ENCODE data around the gene BMAL1. TPM values are rescaled to one million over a fixed set of nuclear protein-coding genes. Genes with fewer than 3 reads are reported as not detected.

BMAL1 gene
- total and polyA plus RNA-seq, 2 of the 8 experiments (the other 6 are each of a cell fraction or from before 2014, with no cell fraction given), result 6.8 to 6.9 TPM

DNA sequence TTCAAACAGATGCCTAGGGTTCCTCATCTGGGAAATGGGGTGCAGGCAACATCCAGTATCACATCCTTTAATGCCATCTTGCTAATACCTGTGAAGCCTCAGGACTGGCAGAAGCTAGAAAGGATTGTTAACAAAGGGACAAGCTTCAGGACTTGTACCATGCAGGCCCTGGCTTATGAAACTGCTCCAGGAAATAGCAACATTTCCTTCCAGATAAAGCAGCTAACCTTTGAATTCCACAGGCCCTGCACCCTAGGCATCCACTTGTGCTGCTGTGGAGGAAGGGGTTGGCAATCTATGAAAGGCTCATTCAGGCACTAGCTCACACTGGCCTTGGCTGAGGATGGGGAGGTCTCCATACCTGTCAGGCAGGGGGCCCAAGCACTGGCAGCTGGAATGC, 98.2 kb downstream of the BMAL1 start:
- H3K4me3 ChIP-seq (ENCODE audit: extremely low read depth in 1 of 4, insufficient read depth in 2 of 4, low read depth in 3 of 4, low read length in 4 of 4), result no peak overlapping the region
- H3K4me1 ChIP-seq (replicated peaks in 1 of 4; ENCODE audit: control insufficient read depth in 3 of 4, insufficient read depth in 4 of 4, low read length in 3 of 4), result no peaks in the 10 kb centered on the region; a peak in 1 of 7 replicates
- H3K23me2 ChIP-seq (ENCODE audit: low read depth, low read length), result no peaks in the 10 kb centered on the region
- no peak overlapping the region for H3K56ac ChIP-seq (replicated peaks; ENCODE audit: insufficient read length, low read depth, low read length)
- DNase-seq (ENCODE audit: low read depth in 1 of 2, low spot score in 2 of 2) (no peak), FAIRE-seq (no peak)
- H3K36me3 ChIP-seq (ENCODE audit: control insufficient read depth in 2 of 4, insufficient read depth in 4 of 4, low read length in 3 of 4), result no peaks in the 10 kb centered on the region; a peak in 1 of 8 replicates
- no peaks in the 10 kb centered on the region for H3K27me3 ChIP-seq (replicated peaks in 1 of 4; ENCODE audit: control insufficient read depth in 3 of 4, extremely low read depth in 1 of 4, insufficient read depth in 3 of 4, low read length in 3 of 4)
- H3K23ac ChIP-seq (ENCODE audit: insufficient read length), result no peak overlapping the region
- H4K91ac ChIP-seq (replicated peaks; ENCODE audit: insufficient read length, low read length), result no peak overlapping the region
- H4K20me1 ChIP-seq (replicated peaks in 1 of 2; ENCODE audit: control insufficient read depth in 1 of 2, insufficient read depth in 2 of 2, low read length in 2 of 2), result no peaks in the 10 kb centered on the region
- H3K4ac ChIP-seq (replicated peaks; ENCODE audit: insufficient read length, low read depth, low read length), result no peak overlapping the region
- no peak overlapping the region for H3K14ac ChIP-seq (ENCODE audit: insufficient read length)
- H2AFZ ChIP-seq (ENCODE audit: low read length), result no peak overlapping the region
- H3K79me1 ChIP-seq (ENCODE audit: low read depth, low read length), result no peaks in the 10 kb centered on the region
- H3K27ac ChIP-seq (ENCODE audit: low read depth, low read length), result no peak overlapping the region
- no peak overlapping the region for H3K4me2 ChIP-seq (ENCODE audit: insufficient read depth in 1 of 2, low read depth in 2 of 2, low read length in 2 of 2)
- H3K9ac ChIP-seq (replicated peaks in 1 of 4; ENCODE audit: extremely low read depth in 1 of 4, low read depth in 3 of 4, low read length in 3 of 4), result no peak overlapping the region
- H3K18ac ChIP-seq (ENCODE audit: extremely low read depth, low read length), result no peak overlapping the region
- no peak overlapping the region for H2AK5ac ChIP-seq (ENCODE audit: low read depth, low read length)
- ChIA-PET POLR2A (ENCODE audit: partially characterized antibody) (interaction anchor here (1.3 kb wide), 1 partner anchor 23 kb away, joined by 3 read pairs; no protein-coding TSS in a partner anchor), CTCF (ENCODE audit: partially characterized antibody) (interaction anchor here (0.6 to 2.2 kb wide), 7 partner anchors 9 to 232 kb away, joined by 3 to 13 read pairs (median 4); no protein-coding TSS in a partner anchor)
- H3K9me3 ChIP-seq (ENCODE audit: insufficient read depth in 2 of 2, low read depth in 1 of 2, low read length in 1 of 2), result no peaks in the 10 kb centered on the region
- H2BK5ac ChIP-seq (ENCODE audit: low read depth, low read length), result no peak overlapping the region
- H4K8ac ChIP-seq (ENCODE audit: extremely low read depth, insufficient read depth, low read length), result no peak overlapping the region
- no peak overlapping the region for H2BK12ac ChIP-seq (ENCODE audit: low read depth, low read length)
- H4K5ac ChIP-seq (ENCODE audit: insufficient read length, low read depth, low read length), result no peak overlapping the region
- no peaks in the 10 kb centered on the region for H3K79me2 ChIP-seq (ENCODE audit: control insufficient read depth in 1 of 2, insufficient read depth in 2 of 2, low read length in 2 of 2)
- H2BK20ac ChIP-seq (ENCODE audit: low read length), result no peak overlapping the region
- H2BK15ac ChIP-seq (ENCODE audit: low read length), result no peak overlapping the region
- H2BK120ac ChIP-seq (replicated peaks; ENCODE audit: low read depth, low read length), result no peak overlapping the region
- TF ChIP-seq CBX5 (IDR thresholded peaks at IDR 0.05; ENCODE audit: low read depth, low read length) (no peak), TBP (IDR thresholded peaks at IDR 0.05; ENCODE audit: low read depth, low read length) (no peak), RAD21 (IDR thresholded peaks at IDR 0.05 in 1 of 2, conservative IDR thresholded peaks at IDR 0.05 in 1 of 2; ENCODE audit: low read depth in 2 of 2, low read length in 2 of 2) (no peak), JUN (IDR thresholded peaks at IDR 0.05; ENCODE audit: low read depth, low read length) (no peak), HDAC2 (IDR thresholded peaks at IDR 0.05; ENCODE audit: borderline replicate concordance in 1 of 2, low read depth in 2 of 2, low read length in 2 of 2) (no peak), SIN3A (conservative IDR thresholded peaks at IDR 0.05 in 1 of 2, IDR thresholded peaks at IDR 0.05 in 1 of 2; ENCODE audit: low read depth in 1 of 2, low read length in 2 of 2) (no peak), RFX5 (IDR thresholded peaks at IDR 0.05; ENCODE audit: borderline replicate concordance, low read depth, low read length) (no peak), SRF (IDR thresholded peaks at IDR 0.05; ENCODE audit: low read depth, low read length) (no peak), ZNF274 (IDR thresholded peaks at IDR 0.05; ENCODE audit: borderline replicate concordance, extremely low read depth, low read length) (no peak), CBX8 (IDR thresholded peaks at IDR 0.05; ENCODE audit: borderline replicate concordance, low read depth, low read length) (no peak), KDM1A (IDR thresholded peaks at IDR 0.05; ENCODE audit: borderline replicate concordance, low read length) (no peak)
- TF ChIP-seq, protein P1, sequence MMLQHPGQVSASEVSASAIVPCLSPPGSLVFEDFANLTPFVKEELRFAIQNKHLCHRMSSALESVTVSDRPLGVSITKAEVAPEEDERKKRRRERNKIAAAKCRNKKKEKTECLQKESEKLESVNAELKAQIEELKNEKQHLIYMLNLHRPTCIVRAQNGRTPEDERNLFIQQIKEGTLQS (IDR thresholded peaks at IDR 0.05; ENCODE audit: insufficient read depth, low read depth, low read length), result no peak
- TF ChIP-seq, protein P2, sequence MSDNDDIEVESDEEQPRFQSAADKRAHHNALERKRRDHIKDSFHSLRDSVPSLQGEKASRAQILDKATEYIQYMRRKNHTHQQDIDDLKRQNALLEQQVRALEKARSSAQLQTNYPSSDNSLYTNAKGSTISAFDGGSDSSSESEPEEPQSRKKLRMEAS (IDR thresholded peaks at IDR 0.05), result no peak

All from H1 (cell line).